Lung (tissue), 12 donors: Measurements from ENCODE around the gene BEND6. TPM values are rescaled to one million over a fixed set of nuclear protein-coding genes. Genes with fewer than 3 reads are reported as not detected.

Experiments
- ATAC-seq: fragments of 200-7000 bp; cut with Tn5 transposase; one replicate; pipeline ENCODE4 v1.9.1; 2020; ENCODE audit warnings: moderate number of reproducible peaks; ENCODE audit not compliant: insufficient read depth, low FRiP score
- DNase-seq, 3 donors: peaks; one replicate each; pipeline ENCODE4 v3.0.0-alpha.2; 2013 to 2017
- H3K27ac ChIP-seq, 2 donors: one replicate each; pipeline ENCODE4 v1.5.1; 2013; ENCODE audit warnings: mild to moderate bottlenecking in 2 of 2, moderate library complexity in 2 of 2, control low read depth in 1 of 2, inconsistent platforms in 1 of 2, low read depth in 1 of 2, low read length in 1 of 2
- H3K27me3 ChIP-seq, 3 donors: one replicate each; pipeline ENCODE4 v1.5.1; 2013; ENCODE audit warnings: low read length in 2 of 3; ENCODE audit not compliant: control insufficient read depth in 3 of 3, insufficient read depth in 3 of 3
- H3K36me3 ChIP-seq, 4 donors: one replicate each; pipeline ENCODE4 v1.5.1; 2013; ENCODE audit warnings: low read length in 4 of 4, mild to moderate bottlenecking in 1 of 4, moderate library complexity in 1 of 4; ENCODE audit not compliant: control insufficient read depth in 4 of 4, insufficient read depth in 4 of 4
- H3K4me1 ChIP-seq, 5 donors: one replicate each; pipeline ENCODE4 v1.5.1; 2013; ENCODE audit warnings: low read length in 5 of 5, mild to moderate bottlenecking in 2 of 5, moderate library complexity in 1 of 5; ENCODE audit not compliant: control insufficient read depth in 5 of 5, insufficient read depth in 5 of 5
- H3K4me3 ChIP-seq: one replicate; pipeline ENCODE4 v1.5.1; 2013; ENCODE audit warnings: mild to moderate bottlenecking, control low read depth, moderate library complexity
- H3K9ac ChIP-seq, 2 donors: one replicate each; pipeline ENCODE4 v1.5.1; 2013; ENCODE audit warnings: low read length in 2 of 2, control low read depth in 1 of 2; ENCODE audit not compliant: insufficient read depth in 1 of 2
- H3K9me3 ChIP-seq, 4 donors: one replicate each; pipeline ENCODE4 v1.5.1; 2013; ENCODE audit warnings: low read length in 3 of 4, mild to moderate bottlenecking in 1 of 4, moderate library complexity in 1 of 4; ENCODE audit not compliant: control insufficient read depth in 4 of 4, insufficient read depth in 3 of 4
- WGBS, 2 donors: extraction: QIAGEN DNeasy Blood & Tissue Kit; methylation state at CpG; one replicate each; pipeline ENCODE4 v1.1.7; 2013; 5-methylcytosine and 5-hydroxymethylcytosine counted together
- polyA plus RNA-seq, 2 donors: library from polyadenylated mRNA; stranded (reverse); fragments of 200-250 nt; gene quantifications; one replicate each; pipeline ENCODE4 v1.2.1, GENCODE V29; 2013
- total RNA-seq, 2 donors: library from RNA; depleted of rRNA in 1 of 2; stranded (reverse); fragments of >200 nt in 1 of 2; gene quantifications; one replicate each; pipeline ENCODE4 v1.2.1, GENCODE V29; 2014 to 2021
- TF ChIP-seq, protein P1 (sequence below): IDR thresholded peaks from 2 replicates; pipeline ENCODE4 v1.5.1; 2012; ENCODE audit warnings: mild to moderate bottlenecking; ENCODE audit errors: control extremely low read depth, extremely low read depth
- donor health status: control.
- donor health status: control.
- donor health status: Bipolar disorder and iron deficiency.
- donor health status: healthy.
- donor health status: DM: yes; HTN: yes; CAD: no.

BEND6 gene
- total and polyA plus RNA-seq, 4 donors = 0.23 to 0.95 (median 0.51) TPM

DNA sequence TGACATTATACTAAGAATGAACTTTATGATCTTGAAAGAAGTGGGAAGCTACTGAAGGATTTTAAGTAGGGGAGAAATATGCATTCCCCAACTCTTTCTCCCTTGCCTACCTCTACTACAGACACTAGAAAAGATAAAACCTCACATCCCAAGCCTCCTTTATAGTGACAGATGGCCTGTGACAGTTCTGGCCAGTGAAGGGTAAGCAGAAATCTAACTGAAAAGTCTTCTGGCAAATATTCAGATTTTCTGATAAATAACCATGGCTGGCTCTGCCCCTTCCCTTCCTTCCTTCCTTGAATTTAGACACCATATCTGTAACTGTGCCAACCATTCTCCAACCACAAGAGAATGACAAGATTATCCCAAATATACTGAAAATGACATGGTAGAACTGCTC is 10.2 kb upstream of the BEND6 start:
- no peak overlapping the region for H3K27ac ChIP-seq
- H3K9me3 ChIP-seq = peaks cover 0 to 6% (median 1%) of the 10 kb centered on the region in 4 donors
- ATAC-seq (no peak), DNase-seq (no peak)
- H3K4me3 ChIP-seq = no peak overlapping the region
- H3K4me1 ChIP-seq = no peaks in the 10 kb centered on the region
- no peak overlapping the region for H3K9ac ChIP-seq
- no peaks in the 10 kb centered on the region for H3K36me3 ChIP-seq
- H3K27me3 ChIP-seq = no peaks in the 10 kb centered on the region
- TF ChIP-seq, protein P1, sequence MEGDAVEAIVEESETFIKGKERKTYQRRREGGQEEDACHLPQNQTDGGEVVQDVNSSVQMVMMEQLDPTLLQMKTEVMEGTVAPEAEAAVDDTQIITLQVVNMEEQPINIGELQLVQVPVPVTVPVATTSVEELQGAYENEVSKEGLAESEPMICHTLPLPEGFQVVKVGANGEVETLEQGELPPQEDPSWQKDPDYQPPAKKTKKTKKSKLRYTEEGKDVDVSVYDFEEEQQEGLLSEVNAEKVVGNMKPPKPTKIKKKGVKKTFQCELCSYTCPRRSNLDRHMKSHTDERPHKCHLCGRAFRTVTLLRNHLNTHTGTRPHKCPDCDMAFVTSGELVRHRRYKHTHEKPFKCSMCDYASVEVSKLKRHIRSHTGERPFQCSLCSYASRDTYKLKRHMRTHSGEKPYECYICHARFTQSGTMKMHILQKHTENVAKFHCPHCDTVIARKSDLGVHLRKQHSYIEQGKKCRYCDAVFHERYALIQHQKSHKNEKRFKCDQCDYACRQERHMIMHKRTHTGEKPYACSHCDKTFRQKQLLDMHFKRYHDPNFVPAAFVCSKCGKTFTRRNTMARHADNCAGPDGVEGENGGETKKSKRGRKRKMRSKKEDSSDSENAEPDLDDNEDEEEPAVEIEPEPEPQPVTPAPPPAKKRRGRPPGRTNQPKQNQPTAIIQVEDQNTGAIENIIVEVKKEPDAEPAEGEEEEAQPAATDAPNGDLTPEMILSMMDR = no peak

DNA sequence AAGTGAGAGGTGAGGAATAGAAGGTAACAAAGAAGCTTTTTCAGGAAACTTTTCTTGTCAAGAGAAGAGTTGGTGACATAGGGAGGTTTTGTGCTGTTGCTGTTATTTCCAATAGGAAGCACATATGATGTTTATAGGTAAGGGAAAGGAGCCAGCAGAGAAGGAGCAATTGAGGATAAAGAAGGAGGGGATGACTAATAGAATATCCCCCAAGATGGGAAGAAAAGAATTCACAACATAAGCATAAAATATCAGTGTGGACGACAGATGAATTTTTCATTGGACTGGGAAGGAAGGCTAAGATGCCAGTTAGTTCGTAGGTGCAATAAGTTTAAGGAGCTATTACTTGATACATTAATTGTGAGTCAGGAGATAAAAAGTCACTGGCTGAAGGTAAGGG is 8.5 kb upstream of the BEND6 start:
- Histone ChIP-seq H3K9me3 (peaks cover 0 to 6% (median 1%) of the 10 kb centered on the region in 4 donors), H3K27ac (no peak overlapping the region), H3K4me3 (no peak overlapping the region), H3K27me3 (peaks cover 0 to 4% (median 0%) of the 10 kb centered on the region in 3 donors), H3K36me3 (no peaks in the 10 kb centered on the region), H3K9ac (no peak overlapping the region), H3K4me1 (no peaks in the 10 kb centered on the region)
- DNase-seq (no peak), ATAC-seq (no peak)
- TF ChIP-seq, protein P1 = no peak
- 85 to 92% methylated on average over 2 of the region's 2 CpGs for WGBS, 2 donors

DNA sequence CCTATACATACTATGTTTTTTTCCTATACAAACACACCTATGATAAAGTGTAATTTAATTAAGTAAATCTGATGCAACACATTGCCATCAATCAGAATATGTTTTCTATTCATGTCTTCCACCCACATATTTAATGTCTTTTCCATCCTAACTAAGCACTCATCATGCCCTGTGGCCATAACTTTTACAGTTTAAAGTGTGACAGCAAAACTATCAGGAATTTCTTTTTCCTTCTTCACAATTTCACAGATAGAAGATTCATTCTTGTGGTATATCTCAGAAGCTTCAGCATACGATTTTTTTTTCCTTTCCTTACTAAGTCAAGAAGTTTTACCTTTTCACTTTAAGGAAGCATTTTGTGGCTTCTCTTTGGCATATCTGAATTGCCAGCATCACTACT is 7.0 kb upstream of the BEND6 start:
- Histone ChIP-seq H3K4me1 (no peaks in the 10 kb centered on the region), H3K36me3 (no peaks in the 10 kb centered on the region), H3K27me3 (peaks cover 0 to 10% (median 0%) of the 10 kb centered on the region in 3 donors), H3K27ac (no peak overlapping the region), H3K4me3 (no peak overlapping the region), H3K9me3 (no peaks in the 10 kb centered on the region), H3K9ac (no peak overlapping the region)
- no peak for DNase-seq
- no peak for ATAC-seq
- WGBS, 2 donors = 81 to 84% methylated on average over 1 of the region's 1 CpG
- TF ChIP-seq, protein P1 = no peak

DNA sequence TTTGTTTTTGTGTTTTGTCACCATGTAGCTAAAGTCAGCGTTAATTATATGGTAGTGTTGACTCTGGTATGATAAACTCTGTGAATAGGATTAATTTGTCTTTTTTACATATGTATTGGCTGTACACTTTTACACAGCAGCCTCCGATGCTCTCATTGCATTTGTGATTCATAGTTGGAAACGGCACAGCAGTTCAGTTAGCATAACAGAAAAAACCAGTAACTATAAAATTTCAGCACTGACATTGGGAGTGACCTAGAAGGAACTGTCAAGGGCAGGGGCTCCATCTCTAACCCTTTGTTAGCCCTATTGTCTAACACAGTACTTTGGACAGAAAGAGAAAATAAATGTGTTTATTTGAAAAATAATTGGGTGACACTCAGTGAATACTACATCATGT is 5.6 kb upstream of the BEND6 start:
- 85 to 89% methylated on average over 3 of the region's 3 CpGs for WGBS, 2 donors
- Histone ChIP-seq H3K27ac (no peak overlapping the region), H3K9me3 (no peaks in the 10 kb centered on the region), H3K4me3 (no peak overlapping the region), H3K9ac (no peak overlapping the region), H3K4me1 (peaks cover 0 to 8% (median 0%) of the 10 kb centered on the region in 5 donors), H3K36me3 (no peaks in the 10 kb centered on the region), H3K27me3 (peaks cover 0 to 23% (median 7%) of the 10 kb centered on the region in 3 donors)
- ATAC-seq = no peak
- TF ChIP-seq, protein P1 = no peak
- no peak for DNase-seq
